Fibroblast of lung (primary cell): ENCODE measurements around the gene PSMD9. TPM values are rescaled to one million over a fixed set of nuclear protein-coding genes. Genes with fewer than 3 reads are reported as not detected.
"Not testable (repeated sequence)": the region's sequence is repeated elsewhere in the genome, so short reads cannot be mapped to it uniquely, and the experiment has no call there.

Source experiments
- DNase-seq, 2 donors: peaks; one replicate each; pipeline versions ENCODE4 v3.0.0 to v3.0.0-alpha.2; 2010; ENCODE audit warnings: low read depth in 2 of 2
- H2AFZ ChIP-seq: 2 replicates; pipeline ENCODE4 v1.5.1; 2012; ENCODE audit warnings: low read length, control low read depth, inconsistent platforms
- H3K27ac ChIP-seq: 2 replicates; pipeline ENCODE4 v1.5.1; 2011; ENCODE audit warnings: low read length, control low read depth; ENCODE audit not compliant: insufficient read depth
- H3K27me3 ChIP-seq: 2 replicates; pipeline ENCODE4 v1.5.1; 2011; ENCODE audit warnings: mild to moderate bottlenecking, low read length; ENCODE audit not compliant: control insufficient read depth, insufficient read depth
- H3K36me3 ChIP-seq: 2 replicates; pipeline ENCODE4 v1.5.1; 2011; ENCODE audit warnings: low read length; ENCODE audit not compliant: control insufficient read depth, insufficient read depth
- H3K4me1 ChIP-seq: 2 replicates; pipeline ENCODE4 v1.5.1; 2011; ENCODE audit warnings: low read length; ENCODE audit not compliant: control insufficient read depth, insufficient read depth; ENCODE audit errors: extremely low read depth
- H3K4me2 ChIP-seq: 2 replicates; pipeline ENCODE4 v1.5.1; 2011; ENCODE audit warnings: low read length, control low read depth; ENCODE audit not compliant: insufficient read depth; ENCODE audit errors: extremely low read depth
- H3K4me3 ChIP-seq, 4 experiments: fragments of 200-600 bp in 1 of 4; sonication (generic) in 1 of 4; replicated peaks in 1 of 4; 2 replicates each; pipeline ENCODE4 v1.5.1; 2011 to 2016; ENCODE audit warnings: low read length in 4 of 4, low read depth in 3 of 4, mild to moderate bottlenecking in 3 of 4, control low read depth in 2 of 4, inconsistent platforms in 1 of 4, mixed read lengths in 1 of 4; ENCODE audit not compliant: insufficient read depth in 1 of 4; ENCODE audit errors: control extremely low read depth in 1 of 4
- H3K79me2 ChIP-seq: 2 replicates; pipeline ENCODE4 v1.5.1; 2012; ENCODE audit warnings: mild to moderate bottlenecking, low read length, inconsistent platforms; ENCODE audit not compliant: control insufficient read depth, insufficient read depth
- H3K9ac ChIP-seq: 2 replicates; pipeline ENCODE4 v1.5.1; 2011; ENCODE audit warnings: mild to moderate bottlenecking, low read length, control low read depth; ENCODE audit not compliant: insufficient read depth
- H3K9me3 ChIP-seq: 2 replicates; pipeline ENCODE4 v1.5.1; 2012; ENCODE audit warnings: low read depth, low read length; ENCODE audit not compliant: control insufficient read depth, insufficient read depth
- H4K20me1 ChIP-seq: 2 replicates; pipeline ENCODE4 v1.5.1; 2011; ENCODE audit warnings: low read length; ENCODE audit not compliant: control insufficient read depth, insufficient read depth; ENCODE audit errors: extremely low read depth
- EZH2 ChIP-seq: IDR thresholded peaks from 2 replicates; pipeline ENCODE4 v1.5.1; 2012; ENCODE audit warnings: low read length, control low read depth, mild to moderate bottlenecking; ENCODE audit errors: missing control alignments
- polyA plus RNA-seq, 2 donors: library from polyadenylated mRNA; depleted of rRNA in 1 of 2; stranded (reverse) in 1 of 2; unstranded in 1 of 2; fragments of >200 nt; gene quantifications; 2 replicates each; pipeline ENCODE4 v1.2.1, GENCODE V29; 2011 to 2012; ENCODE audit warnings: missing spikeins in 1 of 2
- total RNA-seq: library from RNA; depleted of rRNA; stranded (reverse); fragments of >200 nt; gene quantifications from 2 replicates; pipeline ENCODE4 v1.2.1, GENCODE V29; 2014
- TF ChIP-seq, protein P1 (sequence below), 2 donors: IDR thresholded peaks in 1 of 2; conservative IDR thresholded peaks in 1 of 2; 1 replicate in 1 of 2; 2 replicates in 1 of 2; pipeline ENCODE4 v1.5.1; 2011 to 2012; ENCODE audit warnings: low read length in 2 of 2, control low read depth in 1 of 2, inconsistent platforms in 1 of 2, low read depth in 1 of 2, mild to moderate bottlenecking in 1 of 2

PSMD9 gene
- total and polyA plus RNA-seq, 2 donors (not counting 1 experiment from before 2014, with no cell fraction given): 73.5 to 77.7 TPM

DNA sequence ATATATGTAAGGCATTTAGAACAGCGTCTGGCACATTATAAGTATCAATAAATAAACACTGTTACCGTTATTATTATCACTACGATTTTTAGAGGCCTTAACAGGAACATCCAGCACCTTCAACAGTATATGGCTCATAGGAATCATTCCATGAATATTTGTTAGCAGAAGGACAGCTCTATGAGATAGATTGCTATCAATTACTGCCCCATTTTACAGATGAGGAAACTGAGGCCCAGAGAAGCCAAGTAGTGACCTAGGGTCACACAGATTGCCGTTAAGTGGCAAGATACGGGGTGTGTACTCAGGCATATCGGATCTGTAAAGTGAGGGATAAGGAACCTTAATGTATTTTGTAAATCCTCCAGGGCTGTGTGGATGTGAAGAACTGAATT, 510 bp upstream of the PSMD9 start:
- peak overlapping the region; percentile 42 to 81 (median 52) for H3K4me3 ChIP-seq
- peaks cover 33% of the 10 kb centered on the region for H3K79me2 ChIP-seq
- no peak for DNase-seq
- H3K27me3 ChIP-seq: no peaks in the 10 kb centered on the region
- TF ChIP-seq EZH2: no peak
- TF ChIP-seq, protein P1, sequence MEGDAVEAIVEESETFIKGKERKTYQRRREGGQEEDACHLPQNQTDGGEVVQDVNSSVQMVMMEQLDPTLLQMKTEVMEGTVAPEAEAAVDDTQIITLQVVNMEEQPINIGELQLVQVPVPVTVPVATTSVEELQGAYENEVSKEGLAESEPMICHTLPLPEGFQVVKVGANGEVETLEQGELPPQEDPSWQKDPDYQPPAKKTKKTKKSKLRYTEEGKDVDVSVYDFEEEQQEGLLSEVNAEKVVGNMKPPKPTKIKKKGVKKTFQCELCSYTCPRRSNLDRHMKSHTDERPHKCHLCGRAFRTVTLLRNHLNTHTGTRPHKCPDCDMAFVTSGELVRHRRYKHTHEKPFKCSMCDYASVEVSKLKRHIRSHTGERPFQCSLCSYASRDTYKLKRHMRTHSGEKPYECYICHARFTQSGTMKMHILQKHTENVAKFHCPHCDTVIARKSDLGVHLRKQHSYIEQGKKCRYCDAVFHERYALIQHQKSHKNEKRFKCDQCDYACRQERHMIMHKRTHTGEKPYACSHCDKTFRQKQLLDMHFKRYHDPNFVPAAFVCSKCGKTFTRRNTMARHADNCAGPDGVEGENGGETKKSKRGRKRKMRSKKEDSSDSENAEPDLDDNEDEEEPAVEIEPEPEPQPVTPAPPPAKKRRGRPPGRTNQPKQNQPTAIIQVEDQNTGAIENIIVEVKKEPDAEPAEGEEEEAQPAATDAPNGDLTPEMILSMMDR (conservative IDR thresholded peaks at IDR 0.05 in 1 of 2, IDR thresholded peaks at IDR 0.05 in 1 of 2; ENCODE audit: low read depth in 1 of 2, low read length in 2 of 2): no peak
- no peak overlapping the region for H3K27ac ChIP-seq
- H3K36me3 ChIP-seq: peaks cover 3% of the 10 kb centered on the region
- H4K20me1 ChIP-seq: no peaks in the 10 kb centered on the region
- H3K9me3 ChIP-seq: no peaks in the 10 kb centered on the region
- peak overlapping the region; percentile 79 for H3K4me2 ChIP-seq
- H3K4me1 ChIP-seq: peaks cover 3% of the 10 kb centered on the region
- H2AFZ ChIP-seq: peak overlapping the region; percentile 94
- peak overlapping the region; percentile 13 for H3K9ac ChIP-seq

DNA sequence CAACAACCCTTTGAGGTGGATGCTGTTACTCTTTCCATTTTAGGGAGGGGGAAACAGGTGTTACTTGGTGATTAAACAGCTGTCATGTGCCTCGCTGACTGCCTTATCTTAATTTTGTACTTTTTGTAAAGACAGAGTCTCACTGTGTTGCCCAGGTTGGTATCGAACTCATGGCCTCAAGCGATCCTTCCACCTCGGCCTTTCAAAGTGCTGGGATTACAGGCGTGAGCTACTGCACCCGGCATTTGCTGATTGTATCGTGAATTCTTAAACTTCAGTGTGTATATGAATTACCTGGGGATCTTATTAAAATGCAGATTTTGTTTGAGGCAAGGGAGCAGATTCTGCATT, 659 bp downstream of the PSMD9 start:
- peaks cover 43% of the 10 kb centered on the region for H3K79me2 ChIP-seq
- peak overlapping the region; percentile 85 for H3K4me2 ChIP-seq
- no peak for DNase-seq
- peaks cover 15% of the 10 kb centered on the region for H3K4me1 ChIP-seq
- H3K27ac ChIP-seq: peak overlapping the region; percentile 89
- H2AFZ ChIP-seq: no peak overlapping the region
- peaks cover 3% of the 10 kb centered on the region for H3K36me3 ChIP-seq
- H3K9ac ChIP-seq: peak overlapping the region; percentile 80
- H3K9me3 ChIP-seq: no peaks in the 10 kb centered on the region
- H3K4me3 ChIP-seq: peak overlapping the region; percentile 64 to 100 (median 74)
- TF ChIP-seq, protein P1 (conservative IDR thresholded peaks at IDR 0.05 in 1 of 2, IDR thresholded peaks at IDR 0.05 in 1 of 2; ENCODE audit: low read depth in 1 of 2, low read length in 2 of 2): no peak
- TF ChIP-seq EZH2: no peak
- no peaks in the 10 kb centered on the region for H3K27me3 ChIP-seq
- H4K20me1 ChIP-seq: no peaks in the 10 kb centered on the region

DNA sequence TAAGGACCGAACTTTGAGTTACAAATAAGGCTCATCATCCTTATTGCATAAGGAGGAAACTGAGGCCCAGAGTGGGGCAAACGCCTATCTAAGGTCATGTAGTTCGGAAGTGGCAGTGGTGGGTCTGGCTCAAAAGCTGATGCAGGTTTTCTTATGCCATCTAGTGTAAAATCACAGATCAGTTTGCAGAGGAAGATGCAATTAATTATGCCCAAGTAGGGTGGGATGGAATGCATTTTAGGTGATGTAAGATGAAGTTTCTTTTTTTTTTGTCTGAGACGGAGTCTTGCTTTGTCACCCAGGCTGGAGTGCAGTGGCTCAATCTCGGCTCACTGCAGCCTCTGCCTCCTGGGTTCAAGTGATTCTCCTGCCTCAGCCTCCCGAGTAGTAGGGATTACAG, 1.1 kb downstream of the PSMD9 start:
- H3K27me3 ChIP-seq, H3K36me3 ChIP-seq, H2AFZ ChIP-seq, H4K20me1 ChIP-seq, H3K9ac ChIP-seq, H3K9me3 ChIP-seq: not testable (repeated sequence)
- Histone ChIP-seq H3K27ac (peak overlapping the region; percentile 18), H3K79me2 (peaks cover 47% of the 10 kb centered on the region), H3K4me1 (peaks cover 17% of the 10 kb centered on the region), H3K4me3 (peak overlapping the region; percentile 64 to 100 (median 74)), H3K4me2 (peak overlapping the region; percentile 85)
- DNase-seq: peak in 1 of 2 donors; percentile 34
